ENCODE measurements around the gene CCND2.

CCND2 gene

GRCh38 chr12:4289998-4290790, 16.6 kb downstream of the CCND2 start:
- no peak for DNase-seq (ENCODE audit: low spot score)

DNA sequence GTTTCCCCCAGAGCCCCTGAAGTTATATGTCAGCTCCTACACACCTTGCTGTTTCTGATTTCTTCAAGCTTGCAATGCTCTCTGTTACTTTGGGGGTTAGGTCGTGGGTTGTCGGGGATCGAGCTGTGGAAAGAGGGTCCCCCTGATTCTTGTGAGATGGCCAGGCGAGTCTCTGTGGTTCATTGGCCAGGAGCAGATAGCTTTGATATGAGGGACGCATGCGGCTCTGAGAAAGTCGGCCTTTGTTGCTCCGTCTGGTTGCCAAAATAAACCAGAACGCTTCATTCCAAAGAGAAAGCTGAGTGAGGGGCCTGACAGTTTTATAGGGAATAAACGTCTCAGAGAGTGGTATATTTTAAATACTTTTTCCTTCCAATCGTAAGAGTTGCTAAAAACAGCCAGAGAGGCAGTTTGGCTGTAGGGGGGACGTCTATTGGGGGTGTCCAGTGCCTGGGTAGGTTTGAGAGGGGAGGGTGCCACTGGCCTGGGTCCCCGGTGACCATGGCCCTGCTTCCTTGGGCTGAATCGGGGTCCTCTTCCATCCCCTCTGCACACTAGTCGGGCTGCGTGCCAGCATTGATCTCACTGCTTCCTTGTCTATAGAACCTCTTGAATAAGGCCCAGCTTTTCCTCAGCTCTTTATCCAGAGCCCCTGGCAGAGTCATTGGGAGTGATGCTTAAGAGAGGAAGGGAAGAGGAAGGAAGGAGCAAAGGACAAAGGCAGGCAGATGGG, 18.9 kb downstream of the CCND2 start:
- DNase-seq (ENCODE audit: low spot score): no peak

DNA sequence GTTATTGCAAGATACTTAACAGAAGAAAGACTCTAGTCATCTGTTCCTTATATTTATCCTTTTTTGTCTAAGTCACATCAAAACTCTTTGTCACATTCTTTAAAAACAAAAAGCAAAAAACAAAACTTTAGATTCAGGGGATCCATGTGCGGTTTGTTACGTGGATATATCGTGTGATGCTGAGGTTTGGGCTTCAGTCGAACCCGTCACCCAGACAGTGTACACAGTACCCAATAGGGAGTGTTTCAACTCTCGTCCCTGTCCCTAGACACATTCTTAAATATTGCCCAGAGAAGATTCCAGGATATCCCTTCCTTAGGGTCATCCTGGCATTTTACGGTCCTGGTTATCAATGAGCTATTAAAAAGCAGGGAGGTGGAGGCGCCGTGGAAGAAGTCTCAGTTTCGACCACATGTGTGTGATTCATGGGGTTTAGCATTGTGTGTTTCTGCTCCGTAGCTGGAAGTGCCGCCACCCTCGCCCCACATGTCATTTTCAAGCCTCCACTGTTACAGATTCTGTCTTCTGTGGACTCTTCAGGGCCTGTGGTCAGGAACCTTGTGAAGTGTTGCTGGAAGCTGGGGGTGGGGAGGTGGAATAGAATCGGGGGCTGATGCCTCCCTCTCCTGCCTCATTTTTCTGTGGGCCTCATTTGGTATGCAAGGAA, 19.9 kb downstream of the CCND2 start:
- DNase-seq (ENCODE audit: low spot score): no peak

DNA sequence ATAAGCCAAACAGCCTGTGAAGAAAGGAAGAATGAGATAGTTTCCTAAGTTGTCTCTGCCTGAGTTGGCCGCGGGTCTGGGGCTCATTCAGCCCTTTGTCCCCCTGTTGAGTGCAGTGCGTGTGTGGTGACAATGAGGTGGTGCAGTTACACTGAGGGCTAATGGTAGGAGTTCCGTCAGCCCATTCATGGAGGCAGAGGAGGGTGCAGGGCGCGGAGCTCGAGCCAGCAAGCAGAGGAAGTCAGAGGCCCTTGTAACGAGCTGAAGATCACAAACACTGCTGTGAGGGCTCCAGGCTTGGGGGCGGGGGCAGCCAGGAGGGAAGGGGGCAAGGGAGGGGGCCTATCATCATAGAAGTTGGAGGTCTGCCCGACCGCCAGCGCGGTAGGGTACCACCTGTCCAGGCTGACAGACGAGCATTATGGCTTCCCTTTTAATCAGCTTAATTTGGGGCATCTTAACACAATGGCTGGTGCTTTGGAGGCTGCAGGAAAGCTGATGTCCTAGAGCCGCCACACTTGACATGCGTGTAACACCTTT, 20.5 kb downstream of the CCND2 start:
- DNase-seq (ENCODE audit: low spot score): no peak

DNA sequence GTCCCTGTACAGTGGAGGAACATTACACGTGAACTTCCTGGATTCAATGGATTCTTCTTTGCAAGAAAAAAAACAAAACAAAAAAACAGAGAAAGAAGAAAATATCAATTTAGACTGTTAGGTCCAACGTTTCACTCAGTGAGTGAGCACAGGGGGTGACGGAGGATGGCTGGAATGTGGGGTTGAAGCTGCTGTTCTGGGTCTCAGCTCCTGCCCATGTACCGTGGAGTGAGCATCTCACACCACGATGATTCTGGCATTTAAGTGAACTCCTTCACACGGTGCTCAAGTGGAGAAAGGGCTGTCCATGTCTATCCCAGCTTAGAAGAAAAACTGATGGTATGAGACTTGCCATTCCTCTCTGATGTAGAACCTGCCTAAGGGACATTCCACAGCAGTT, 23.2 kb downstream of the CCND2 start:
- no peak for DNase-seq (ENCODE audit: low spot score)

DNA sequence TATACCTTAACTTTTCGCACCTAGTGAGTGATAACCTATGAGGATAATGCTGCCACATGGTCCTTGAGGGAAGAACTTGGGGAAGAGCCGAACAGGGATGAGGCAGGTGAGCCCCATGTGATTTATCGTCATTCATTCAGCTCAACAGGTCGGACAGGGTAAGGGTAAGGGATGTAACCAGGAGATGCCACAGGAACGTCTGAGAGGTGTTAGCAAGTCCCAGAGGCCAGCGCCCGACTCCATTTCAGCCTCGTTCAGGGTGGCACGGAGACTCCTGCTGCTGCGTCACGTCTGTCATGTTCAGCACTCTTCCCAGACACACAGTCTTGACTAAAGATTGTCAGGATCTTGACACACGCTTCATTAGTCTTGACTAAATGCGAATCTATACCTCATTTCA, 24.1 kb downstream of the CCND2 start:
- no peak for DNase-seq (ENCODE audit: low spot score)

- no peak for DNase-seq (ENCODE audit: low spot score)
Observed at GRCh38 chr12:4300883-4301282, 27.3 kb downstream of the CCND2 start.

GRCh38 chr12:4301932-4302501, 28.5 kb downstream of the CCND2 start:
- DNase-seq (ENCODE audit: low spot score): no peak

GRCh38 chr12:4302881-4303280, 29.3 kb downstream of the CCND2 start:
- DNase-seq (ENCODE audit: low spot score): no peak

DNA sequence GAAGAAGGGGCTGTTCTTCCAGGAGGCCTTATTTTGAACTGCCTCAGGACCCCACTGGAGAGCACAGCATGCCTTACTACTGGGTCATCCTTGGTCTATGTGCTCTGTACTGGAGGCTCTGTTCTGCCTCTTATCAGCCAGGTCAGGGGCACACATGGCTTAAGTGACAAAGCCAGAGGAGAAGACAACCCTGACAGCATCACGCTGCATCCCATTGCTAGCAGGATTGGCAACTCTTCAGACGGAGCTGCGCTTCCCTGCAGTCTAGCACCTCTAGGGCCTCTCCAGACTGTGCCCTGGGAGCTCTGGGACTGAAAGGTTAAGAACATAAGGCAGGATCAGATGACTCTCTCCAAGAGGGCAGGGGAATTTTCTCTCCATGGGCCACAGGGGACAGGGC, 30.2 kb downstream of the CCND2 start:
- DNase-seq (ENCODE audit: low spot score): no peak

DNA sequence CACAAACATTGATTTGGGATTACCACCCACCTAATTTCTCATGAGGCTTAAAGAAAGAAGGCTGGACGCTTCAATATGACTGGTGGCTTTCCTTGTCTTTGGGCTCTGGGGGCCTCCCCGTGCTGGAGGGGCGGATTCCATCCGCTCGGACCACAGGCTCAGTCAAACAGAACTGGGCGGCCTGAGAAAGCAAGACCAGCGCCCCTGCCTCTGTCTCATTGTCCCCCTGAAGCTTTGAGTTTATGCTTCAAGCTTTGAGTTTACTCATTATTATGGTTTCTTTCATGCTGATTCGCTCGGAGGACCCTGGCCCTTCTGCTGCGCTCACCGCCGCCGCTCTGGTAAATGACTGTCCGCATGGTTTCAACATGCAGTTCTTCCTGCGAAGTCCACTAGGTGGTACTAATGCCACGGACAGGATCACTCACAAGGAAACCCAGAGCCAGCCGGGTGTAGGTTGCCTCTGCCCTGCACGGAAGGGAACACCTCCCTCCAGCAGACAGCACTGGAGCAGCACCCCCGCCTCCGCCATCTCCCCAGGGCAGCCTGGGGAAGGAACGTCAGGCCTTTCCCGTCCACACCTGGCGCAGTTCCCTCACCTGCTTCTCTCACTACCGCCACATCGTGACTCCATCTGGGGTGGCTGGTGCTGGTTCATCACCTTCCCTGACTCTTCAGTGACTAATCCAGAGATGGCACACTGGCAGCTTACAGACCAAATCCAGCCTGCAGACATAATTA, 34.2 kb downstream of the CCND2 start:
- DNase-seq (ENCODE audit: low spot score): no peak

GRCh38 chr12:4308334-4308950, 34.9 kb downstream of the CCND2 start:
- no peak for DNase-seq (ENCODE audit: low spot score)

GRCh38 chr12:4311776-4312175, 38.2 kb downstream of the CCND2 start:
- no peak for DNase-seq (ENCODE audit: low spot score)

GRCh38 chr12:4312251-4312650, 38.7 kb downstream of the CCND2 start:
- no peak for DNase-seq (ENCODE audit: low spot score)

- DNase-seq (ENCODE audit: low spot score): peak; percentile 6
Observed at GRCh38 chr12:4320497-4320852, 46.9 kb downstream of the CCND2 start.

DNA sequence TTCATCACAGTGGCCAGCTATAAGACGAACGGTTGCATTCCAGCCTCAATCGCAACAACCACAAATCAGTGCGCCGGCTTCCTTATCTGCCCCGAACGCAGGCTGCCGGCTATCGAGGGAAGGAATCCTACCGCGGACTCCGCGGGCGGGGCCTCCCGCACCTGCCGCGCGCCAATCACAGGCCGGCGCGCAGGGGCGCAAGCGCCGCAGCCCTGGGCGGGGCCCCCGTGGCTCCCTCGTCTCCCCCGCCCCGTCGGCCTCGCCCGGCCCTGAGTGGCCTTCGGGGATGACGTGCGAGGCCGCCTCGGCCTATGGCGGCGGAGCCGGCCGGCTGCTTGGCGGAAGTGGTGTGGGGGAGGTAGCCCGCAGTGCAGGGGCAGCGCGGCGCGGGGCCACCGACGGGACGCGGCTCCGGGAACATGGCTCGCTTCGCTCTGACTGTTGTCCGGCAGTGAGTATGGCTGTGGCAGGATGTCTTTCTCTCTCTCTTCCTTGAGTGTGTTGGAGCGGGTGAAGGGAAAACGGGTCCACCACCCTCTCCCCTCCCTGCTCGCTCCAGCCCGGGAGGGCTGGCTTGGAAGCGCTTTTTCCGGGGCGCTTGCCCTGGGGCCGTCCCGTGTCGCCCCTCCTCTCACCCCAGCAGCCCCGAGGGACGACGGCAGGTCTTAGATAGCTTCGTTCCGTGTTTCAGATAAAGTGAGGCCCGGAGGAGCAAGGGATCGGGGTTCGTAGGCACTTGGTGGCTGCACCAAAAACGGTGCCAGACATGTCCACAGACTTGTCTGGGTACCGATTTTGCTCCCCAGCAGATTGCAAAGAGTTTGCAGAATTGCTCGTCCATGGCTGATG, 47.5 kb downstream of the CCND2 start, which contains the start of gene TIGAR:
TIGAR (plus strand) TSS at position 361 of the 849 bp plus-strand sequence; CDS start at position 420, 59 bp downstream.
- DNase-seq (ENCODE audit: low spot score): peak; percentile 89

DNA sequence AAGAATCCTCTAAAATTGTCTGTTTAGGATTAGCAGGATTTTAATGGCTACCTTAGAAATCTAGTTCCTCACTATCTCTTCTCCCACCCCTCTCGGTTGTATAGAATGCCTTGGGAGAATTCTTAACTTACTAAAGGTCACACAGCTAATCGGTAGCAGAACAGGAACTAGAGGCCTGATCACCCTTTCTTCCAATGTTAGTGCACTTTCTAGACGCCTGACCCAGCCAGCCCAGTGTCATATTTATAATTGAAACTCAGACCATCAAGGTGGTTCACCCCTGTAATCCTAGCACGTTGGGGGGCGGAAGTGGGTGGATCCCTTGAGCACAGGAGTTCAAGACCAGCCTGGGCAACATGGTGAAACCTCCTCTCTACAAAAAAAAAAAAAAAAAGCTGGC, 49.2 kb downstream of the CCND2 start:
- DNase-seq (ENCODE audit: low spot score): no peak

Measured in CD4-positive, alpha-beta T cell treated with Interleukin-15 for 4 hours (primary cell).